IgD-negative memory B cell (primary cell): ENCODE results near the gene ASGR1. TPM values are rescaled to one million over a fixed set of nuclear protein-coding genes. Genes with fewer than 3 reads are reported as not detected.
"Not testable (repeated sequence)": the region's sequence is repeated elsewhere in the genome, so short reads cannot be mapped to it uniquely, and the experiment has no call there.

Experiments
- H3K27ac Mint-ChIP-seq, 3 donors: one replicate each; pipeline ENCODE4 v1.8.0; 2020 to 2022; ENCODE audit warnings: mild to moderate bottlenecking in 3 of 3, mixed read lengths in 3 of 3, moderate library complexity in 1 of 3
- H3K27me3 Mint-ChIP-seq: one replicate; pipeline ENCODE4 v1.8.0; 2021; ENCODE audit warnings: mixed read lengths
- H3K36me3 Mint-ChIP-seq: one replicate; pipeline ENCODE4 v1.8.0; 2020; ENCODE audit warnings: mild to moderate bottlenecking, mixed read lengths
- H3K4me1 Mint-ChIP-seq, 3 donors: one replicate each; pipeline ENCODE4 v1.8.0; 2020 to 2022; ENCODE audit warnings: mixed read lengths in 3 of 3, mild to moderate bottlenecking in 1 of 3
- H3K4me3 Mint-ChIP-seq, 4 donors: one replicate each; pipeline ENCODE4 v1.8.0; 2020 to 2022; ENCODE audit warnings: mild to moderate bottlenecking in 4 of 4, mixed read lengths in 4 of 4, moderate library complexity in 3 of 4
- H3K9me3 Mint-ChIP-seq, 3 donors: one replicate each; pipeline ENCODE4 v1.8.0; 2020 to 2021; ENCODE audit warnings: mixed read lengths in 3 of 3, mild to moderate bottlenecking in 1 of 3
- polyA plus RNA-seq: library from polyadenylated mRNA; unstranded; fragments of 300-500 nt; fragmentation: Illumina TruSeq; gene quantifications from one replicate; pipeline ENCODE4 v1.2.3, GENCODE V29; 2021

ASGR1 gene
- polyA plus RNA-seq, 1 donor from 2014 or later: 0.50 TPM

GRCh38 chr17:7184091-7184488, 4.9 kb upstream of the ASGR1 start:
- H3K4me1 Mint-ChIP-seq: peaks cover 0 to 4% (median 4%) of the 10 kb centered on the region in 3 donors
- peaks cover 1% of the 10 kb centered on the region for H3K27me3 Mint-ChIP-seq
- no peak overlapping the region for H3K4me3 Mint-ChIP-seq
- peaks cover 1% of the 10 kb centered on the region for H3K36me3 Mint-ChIP-seq
- no peaks in the 10 kb centered on the region for H3K9me3 Mint-ChIP-seq
- no peak overlapping the region for H3K27ac Mint-ChIP-seq

DNA sequence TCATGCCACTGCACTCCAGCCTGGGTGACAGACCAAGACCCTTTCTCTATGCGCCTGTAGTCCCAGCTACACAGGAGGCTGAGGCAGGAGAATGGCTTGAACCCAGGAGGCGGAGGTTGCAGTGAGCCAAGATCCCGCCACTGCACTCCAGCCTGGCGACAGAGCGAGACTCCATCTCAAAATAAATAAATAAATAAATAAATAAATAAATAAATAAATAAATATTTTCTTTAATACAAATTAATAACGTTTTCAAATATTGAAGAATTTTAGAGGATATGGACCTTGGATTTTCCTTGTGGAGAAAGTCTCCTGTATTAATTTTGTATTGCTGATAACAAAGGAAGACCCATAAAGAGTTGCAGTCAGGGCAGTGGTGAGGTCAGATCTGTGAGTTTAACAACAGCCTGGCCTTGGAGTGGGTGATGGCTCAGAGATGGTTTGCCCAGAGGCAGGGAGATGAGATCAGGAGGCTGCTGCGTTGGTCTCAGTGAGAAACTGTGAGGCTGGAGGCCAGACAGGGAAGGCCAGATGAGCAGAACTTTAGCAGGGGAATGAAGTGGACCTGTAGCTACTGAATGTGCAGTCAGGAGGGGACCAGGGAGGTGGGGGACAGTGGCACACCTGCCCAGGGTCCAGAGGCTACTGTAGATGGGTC, 4.4 kb upstream of the ASGR1 start:
- peaks cover 0 to 4% (median 4%) of the 10 kb centered on the region in 3 donors for H3K4me1 Mint-ChIP-seq
- no peak overlapping the region for H3K27ac Mint-ChIP-seq

GRCh38 chr17:7182101-7182500, 2.9 kb upstream of the ASGR1 start:
- not testable (repeated sequence) for H3K27ac Mint-ChIP-seq, H3K9me3 Mint-ChIP-seq, H3K36me3 Mint-ChIP-seq, H3K4me3 Mint-ChIP-seq
- Mint-ChIP-seq H3K4me1 (peaks cover 6 to 12% (median 11%) of the 10 kb centered on the region in 3 donors), H3K27me3 (peaks cover 15% of the 10 kb centered on the region)

More for the DNA sequence above, 4.4 kb upstream of the ASGR1 start:
- Mint-ChIP-seq H3K9me3 (no peaks in the 10 kb centered on the region), H3K36me3 (peaks cover 1% of the 10 kb centered on the region), H3K4me3 (no peak overlapping the region), H3K27me3 (peaks cover 2% of the 10 kb centered on the region)

DNA sequence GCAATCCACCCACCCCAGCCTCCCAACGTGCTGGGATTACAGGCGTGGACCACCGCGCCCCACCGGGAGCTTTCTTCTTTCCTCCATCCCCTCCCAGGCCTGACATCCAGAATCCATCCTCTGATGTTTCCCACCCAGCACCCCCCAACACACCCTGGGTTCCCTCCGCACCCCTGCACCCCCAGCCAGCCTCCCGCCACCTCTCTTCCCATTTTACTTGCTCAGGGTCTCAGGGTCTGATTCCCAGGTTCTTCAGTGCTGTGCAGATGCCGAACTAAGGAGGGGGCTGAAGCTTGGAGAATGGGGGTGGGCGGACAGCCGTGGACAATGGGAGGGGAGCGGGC, 225 bp downstream of the ASGR1 start:
- Mint-ChIP-seq H3K36me3 (peaks cover under 1% of the 10 kb centered on the region), H3K4me1 (peaks cover 6 to 10% (median 9%) of the 10 kb centered on the region in 3 donors), H3K4me3 (no peak overlapping the region), H3K9me3 (no peaks in the 10 kb centered on the region), H3K27ac (no peak overlapping the region), H3K27me3 (peaks cover 15% of the 10 kb centered on the region)

DNA sequence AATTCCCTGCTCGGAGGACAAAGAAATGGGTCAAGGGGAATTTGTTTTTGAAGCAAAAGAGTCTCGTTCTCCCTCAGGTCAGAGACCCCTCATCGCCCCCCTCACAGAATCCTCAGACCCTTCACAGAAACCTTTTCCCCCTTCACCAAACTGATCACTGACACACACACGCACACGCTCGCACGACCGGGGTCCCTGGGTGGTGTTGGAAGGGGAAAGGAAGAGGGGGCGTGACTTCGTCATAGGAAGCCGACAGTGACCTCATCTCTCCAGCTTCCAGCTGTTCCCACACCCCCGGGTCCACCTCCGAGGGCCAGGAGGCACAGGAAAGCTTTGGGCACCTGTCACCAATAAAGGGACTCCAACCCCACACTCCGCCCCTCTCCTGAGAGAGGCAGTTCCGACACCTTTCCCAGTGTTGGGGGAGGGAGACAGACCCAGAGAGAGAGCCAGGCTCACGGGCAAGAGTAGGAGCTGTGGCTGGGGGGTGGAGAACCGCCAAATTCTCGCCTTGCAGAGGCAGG, 1.2 kb downstream of the ASGR1 start:
- Mint-ChIP-seq H3K27ac (no peak overlapping the region), H3K9me3 (no peaks in the 10 kb centered on the region), H3K36me3 (no peaks in the 10 kb centered on the region), H3K27me3 (peaks cover 15% of the 10 kb centered on the region), H3K4me1 (peaks cover 6 to 9% (median 7%) of the 10 kb centered on the region in 3 donors), H3K4me3 (peak overlapping the region in 2 of 4 donors; percentile 42 to 54)

- peaks cover 6 to 9% (median 7%) of the 10 kb centered on the region in 3 donors for H3K4me1 Mint-ChIP-seq
- H3K36me3 Mint-ChIP-seq: no peaks in the 10 kb centered on the region
- H3K27me3 Mint-ChIP-seq: peaks cover 16% of the 10 kb centered on the region
- no peaks in the 10 kb centered on the region for H3K9me3 Mint-ChIP-seq
- H3K4me3 Mint-ChIP-seq: peak overlapping the region in 3 of 4 donors; percentile 54 to 72 (median 65)
- H3K27ac Mint-ChIP-seq: peak overlapping the region in 1 of 3 donors; percentile 31
These were observed 1.8 kb downstream of the ASGR1 start for GRCh38 chr17:7177191-7177953.

DNA sequence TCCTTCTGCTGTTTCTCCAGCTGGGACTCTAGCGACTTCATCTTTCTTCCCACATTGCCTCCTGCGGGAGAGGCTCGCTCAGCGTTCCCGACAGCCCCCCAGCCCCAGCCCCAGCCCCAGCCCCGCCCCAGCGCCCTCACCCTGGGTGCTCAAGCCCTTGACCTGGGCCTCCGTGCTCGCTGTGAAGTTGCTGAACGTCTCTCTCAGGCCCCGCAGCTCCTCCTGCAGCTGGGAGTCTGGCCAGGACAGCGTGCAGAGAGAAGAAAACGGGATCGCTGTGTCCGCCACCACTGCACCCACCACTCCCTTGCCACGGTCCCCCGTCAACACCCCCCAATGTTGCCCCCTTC, 2.4 kb downstream of the ASGR1 start:
- H3K9me3 Mint-ChIP-seq: no peaks in the 10 kb centered on the region
- H3K4me3 Mint-ChIP-seq: no peak overlapping the region
- no peaks in the 10 kb centered on the region for H3K36me3 Mint-ChIP-seq
- H3K4me1 Mint-ChIP-seq: peaks cover 6 to 9% (median 7%) of the 10 kb centered on the region in 3 donors
- H3K27ac Mint-ChIP-seq: no peak overlapping the region
- peaks cover 16% of the 10 kb centered on the region for H3K27me3 Mint-ChIP-seq

DNA sequence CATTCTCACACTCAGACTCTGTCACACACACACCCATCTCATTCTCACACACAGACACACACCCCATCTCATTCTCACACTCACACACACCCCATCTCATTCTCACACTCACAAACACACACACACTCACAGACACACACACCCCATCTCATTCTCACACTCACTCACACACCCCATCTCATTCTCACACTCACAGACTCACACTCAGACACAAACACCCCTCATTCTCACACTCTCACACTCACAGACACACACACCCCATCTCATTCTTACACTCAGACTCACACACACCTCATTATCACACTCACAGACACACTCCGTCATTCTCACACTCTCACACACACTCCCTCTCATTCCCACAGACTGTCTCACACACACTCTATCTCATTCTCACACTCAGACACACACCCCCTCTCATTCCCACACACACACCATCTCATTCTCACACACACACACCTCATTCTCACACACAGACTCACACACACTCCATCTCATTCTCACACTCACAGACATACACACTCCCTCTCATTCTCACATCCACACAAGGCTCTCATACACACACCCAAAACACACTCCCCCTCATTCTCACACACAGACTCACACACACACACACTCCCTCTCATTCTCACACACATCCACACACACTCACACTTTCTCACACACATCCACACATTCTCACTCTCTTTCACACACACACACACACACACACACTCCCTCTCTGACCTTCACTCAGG, 2.9 kb downstream of the ASGR1 start:
- Mint-ChIP-seq H3K27ac (no peak overlapping the region), H3K4me1 (peaks cover 6 to 9% (median 7%) of the 10 kb centered on the region in 3 donors), H3K36me3 (no peaks in the 10 kb centered on the region), H3K9me3 (no peaks in the 10 kb centered on the region), H3K4me3 (no peak overlapping the region), H3K27me3 (peaks cover 16% of the 10 kb centered on the region)

GRCh38 chr17:7175330-7175733, 3.8 kb downstream of the ASGR1 start:
- Mint-ChIP-seq H3K27ac (no peak overlapping the region), H3K36me3 (peaks cover 1% of the 10 kb centered on the region), H3K27me3 (peaks cover 16% of the 10 kb centered on the region), H3K9me3 (no peaks in the 10 kb centered on the region), H3K4me3 (no peak overlapping the region), H3K4me1 (peaks cover 6 to 9% (median 7%) of the 10 kb centered on the region in 3 donors)

DNA sequence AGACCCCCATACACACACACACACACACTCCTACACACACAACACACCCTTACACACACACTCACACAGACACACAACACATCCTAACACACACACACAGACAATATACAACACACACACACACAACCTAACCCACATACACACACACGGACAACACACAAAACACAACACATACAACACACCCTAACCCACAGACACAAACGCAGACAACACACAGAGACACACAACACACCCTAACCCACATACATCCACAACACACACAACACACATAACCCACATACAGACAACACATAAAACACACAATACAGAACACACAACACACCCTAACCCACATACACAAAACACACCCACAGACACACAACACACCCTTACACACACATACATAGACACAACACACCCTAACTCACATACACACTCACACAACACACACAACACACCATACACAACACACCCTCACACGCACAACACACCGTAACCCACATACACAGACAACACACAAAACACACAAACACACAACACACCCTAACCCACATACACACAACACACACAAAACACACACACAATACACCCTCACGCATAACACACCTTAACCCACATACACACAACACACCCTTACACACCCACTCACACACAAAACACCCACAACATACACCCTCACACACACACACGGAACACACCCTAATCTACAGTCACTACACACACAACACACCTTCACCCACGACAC, 4.4 kb downstream of the ASGR1 start:
- Mint-ChIP-seq H3K4me3 (no peak overlapping the region), H3K36me3 (peaks cover 1% of the 10 kb centered on the region), H3K27ac (no peak overlapping the region), H3K9me3 (no peaks in the 10 kb centered on the region), H3K4me1 (peaks cover 6 to 9% (median 7%) of the 10 kb centered on the region in 3 donors), H3K27me3 (peaks cover 16% of the 10 kb centered on the region)

- H3K27ac Mint-ChIP-seq: no peak overlapping the region
- H3K4me3 Mint-ChIP-seq: peak overlapping the region in 1 of 4 donors; percentile 76
- peaks cover 18% of the 10 kb centered on the region for H3K27me3 Mint-ChIP-seq
- H3K9me3 Mint-ChIP-seq: peaks cover 0 to 5% (median 0%) of the 10 kb centered on the region in 3 donors
- peaks cover 5% of the 10 kb centered on the region for H3K36me3 Mint-ChIP-seq
- peaks cover 6 to 9% (median 7%) of the 10 kb centered on the region in 3 donors for H3K4me1 Mint-ChIP-seq
These were observed 5.2 kb downstream of the ASGR1 start for GRCh38 chr17:7173687-7174602.

GRCh38 chr17:7172522-7173191, 6.5 kb downstream of the ASGR1 start:
- H3K36me3 Mint-ChIP-seq, H3K4me1 Mint-ChIP-seq, H3K4me3 Mint-ChIP-seq, H3K27ac Mint-ChIP-seq, H3K9me3 Mint-ChIP-seq: not testable (repeated sequence)
- peaks cover 14% of the 10 kb centered on the region for H3K27me3 Mint-ChIP-seq

- H3K4me1 Mint-ChIP-seq, H3K36me3 Mint-ChIP-seq, H3K27ac Mint-ChIP-seq, H3K27me3 Mint-ChIP-seq, H3K9me3 Mint-ChIP-seq: not testable (repeated sequence)
- H3K4me3 Mint-ChIP-seq: peak overlapping the region in 1 of 4 donors; percentile 21
These were observed 9.6 kb downstream of the ASGR1 start for GRCh38 chr17:7169565-7169908.
